ENCODE results near the gene KRTAP10-8. TPM values are rescaled to one million over a fixed set of nuclear protein-coding genes. Genes with fewer than 3 reads are reported as not detected.
A peak's percentile ranks its signal among the peaks of the same experiment; 100 is the strongest.

Gene KRTAP10-8
- total and polyA plus RNA-seq, 2 donors from 2014 or later: not detected

DNA sequence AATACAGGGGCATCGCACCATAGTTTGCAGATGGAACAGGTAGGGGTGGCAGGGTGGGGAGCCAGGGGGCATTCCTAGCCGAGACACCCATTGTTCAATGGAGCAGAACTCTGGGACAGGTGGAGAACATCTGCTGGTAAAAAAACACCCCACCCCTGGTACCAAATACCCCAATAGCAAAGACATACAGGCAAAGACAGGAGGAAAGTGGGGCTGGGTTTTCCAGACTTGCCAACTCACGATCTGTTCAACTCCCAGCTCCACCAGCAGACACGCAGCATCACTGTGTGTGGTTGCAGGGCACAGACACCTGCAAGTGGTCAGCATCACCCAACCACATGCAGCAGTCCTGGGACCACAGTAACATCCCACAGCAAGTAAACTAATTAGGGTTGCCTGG is 328 bp upstream of the KRTAP10-8 start:
- intact Hi-C loops (cut with DNase I): no loop called here
- no peaks in the 10 kb centered on the region for H3K36me3 ChIP-seq (ENCODE audit: control insufficient read depth in 2 of 3, insufficient read depth in 3 of 3, low read length in 3 of 3)
- H3K4me3 ChIP-seq (ENCODE audit: low read length in 3 of 3): no peak overlapping the region
- H3K9me3 ChIP-seq (ENCODE audit: control insufficient read depth in 2 of 3, insufficient read depth in 1 of 3, low read length in 3 of 3): peaks cover 0 to 5% (median 0%) of the 10 kb centered on the region in 3 donors
- no peak overlapping the region for H3K9ac ChIP-seq (ENCODE audit: low read length in 3 of 3)
- TF ChIP-seq, protein P1, sequence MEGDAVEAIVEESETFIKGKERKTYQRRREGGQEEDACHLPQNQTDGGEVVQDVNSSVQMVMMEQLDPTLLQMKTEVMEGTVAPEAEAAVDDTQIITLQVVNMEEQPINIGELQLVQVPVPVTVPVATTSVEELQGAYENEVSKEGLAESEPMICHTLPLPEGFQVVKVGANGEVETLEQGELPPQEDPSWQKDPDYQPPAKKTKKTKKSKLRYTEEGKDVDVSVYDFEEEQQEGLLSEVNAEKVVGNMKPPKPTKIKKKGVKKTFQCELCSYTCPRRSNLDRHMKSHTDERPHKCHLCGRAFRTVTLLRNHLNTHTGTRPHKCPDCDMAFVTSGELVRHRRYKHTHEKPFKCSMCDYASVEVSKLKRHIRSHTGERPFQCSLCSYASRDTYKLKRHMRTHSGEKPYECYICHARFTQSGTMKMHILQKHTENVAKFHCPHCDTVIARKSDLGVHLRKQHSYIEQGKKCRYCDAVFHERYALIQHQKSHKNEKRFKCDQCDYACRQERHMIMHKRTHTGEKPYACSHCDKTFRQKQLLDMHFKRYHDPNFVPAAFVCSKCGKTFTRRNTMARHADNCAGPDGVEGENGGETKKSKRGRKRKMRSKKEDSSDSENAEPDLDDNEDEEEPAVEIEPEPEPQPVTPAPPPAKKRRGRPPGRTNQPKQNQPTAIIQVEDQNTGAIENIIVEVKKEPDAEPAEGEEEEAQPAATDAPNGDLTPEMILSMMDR (IDR thresholded peaks at IDR 0.05; ENCODE audit: borderline replicate concordance, extremely low read depth, insufficient read depth): no peak
- FAIRE-seq (no peak), DNase-seq (no peak)
- no peak overlapping the region for H3K27ac ChIP-seq (ENCODE audit: low read depth in 2 of 2, low read length in 2 of 2)
- no peaks in the 10 kb centered on the region for H3K4me1 ChIP-seq (ENCODE audit: control insufficient read depth in 2 of 3, insufficient read depth in 2 of 3, low read depth in 1 of 3, low read length in 3 of 3)
- no peaks in the 10 kb centered on the region for H3K27me3 ChIP-seq (ENCODE audit: control insufficient read depth, insufficient read depth, low read length)

DNA sequence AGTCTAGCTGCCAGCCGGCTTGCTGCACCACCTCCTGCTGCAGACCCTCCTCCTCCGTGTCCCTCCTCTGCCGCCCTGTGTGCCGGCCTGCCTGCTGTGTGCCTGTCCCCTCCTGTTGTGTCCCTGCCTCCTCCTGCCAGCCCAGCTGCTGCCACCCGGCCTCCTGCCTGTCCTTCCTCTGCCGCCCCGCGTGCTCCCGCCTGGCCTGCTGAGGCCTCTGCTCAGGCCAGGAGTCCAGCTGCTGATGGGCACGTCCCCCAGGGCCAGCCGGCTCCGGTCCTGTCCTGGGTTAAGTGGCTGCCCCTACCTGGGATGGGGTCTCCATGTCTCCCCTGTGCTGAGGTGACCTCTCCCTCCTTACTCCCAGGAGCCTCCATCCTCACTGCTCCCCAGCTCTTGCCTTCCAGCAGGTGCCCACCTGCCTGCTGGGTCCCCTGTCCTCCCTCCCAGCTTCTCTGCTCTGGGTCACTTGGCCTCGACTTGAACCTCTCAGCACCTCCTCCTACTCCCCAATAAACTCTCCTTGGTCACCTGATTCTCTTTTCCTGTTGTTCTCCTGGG is 870 bp downstream of the KRTAP10-8 start:
- Histone ChIP-seq H3K27ac (ENCODE audit: low read depth in 2 of 2, low read length in 2 of 2) (no peak overlapping the region), H3K36me3 (ENCODE audit: control insufficient read depth in 2 of 3, insufficient read depth in 3 of 3, low read length in 3 of 3) (no peaks in the 10 kb centered on the region), H3K27me3 (ENCODE audit: control insufficient read depth, insufficient read depth, low read length) (no peaks in the 10 kb centered on the region), H3K4me1 (ENCODE audit: control insufficient read depth in 2 of 3, insufficient read depth in 2 of 3, low read depth in 1 of 3, low read length in 3 of 3) (no peaks in the 10 kb centered on the region), H3K9me3 (ENCODE audit: control insufficient read depth in 2 of 3, insufficient read depth in 1 of 3, low read length in 3 of 3) (peaks cover 0 to 5% (median 0%) of the 10 kb centered on the region in 3 donors), H3K9ac (ENCODE audit: low read length in 3 of 3) (no peak overlapping the region), H3K4me3 (ENCODE audit: low read length in 3 of 3) (no peak overlapping the region)
- TF ChIP-seq, protein P1 (IDR thresholded peaks at IDR 0.05; ENCODE audit: borderline replicate concordance, extremely low read depth, insufficient read depth): no peak
- no peak for FAIRE-seq
- intact Hi-C loops (cut with DNase I): no loop called here
- DNase-seq: peak in 1 of 5 donors; percentile 71

DNA sequence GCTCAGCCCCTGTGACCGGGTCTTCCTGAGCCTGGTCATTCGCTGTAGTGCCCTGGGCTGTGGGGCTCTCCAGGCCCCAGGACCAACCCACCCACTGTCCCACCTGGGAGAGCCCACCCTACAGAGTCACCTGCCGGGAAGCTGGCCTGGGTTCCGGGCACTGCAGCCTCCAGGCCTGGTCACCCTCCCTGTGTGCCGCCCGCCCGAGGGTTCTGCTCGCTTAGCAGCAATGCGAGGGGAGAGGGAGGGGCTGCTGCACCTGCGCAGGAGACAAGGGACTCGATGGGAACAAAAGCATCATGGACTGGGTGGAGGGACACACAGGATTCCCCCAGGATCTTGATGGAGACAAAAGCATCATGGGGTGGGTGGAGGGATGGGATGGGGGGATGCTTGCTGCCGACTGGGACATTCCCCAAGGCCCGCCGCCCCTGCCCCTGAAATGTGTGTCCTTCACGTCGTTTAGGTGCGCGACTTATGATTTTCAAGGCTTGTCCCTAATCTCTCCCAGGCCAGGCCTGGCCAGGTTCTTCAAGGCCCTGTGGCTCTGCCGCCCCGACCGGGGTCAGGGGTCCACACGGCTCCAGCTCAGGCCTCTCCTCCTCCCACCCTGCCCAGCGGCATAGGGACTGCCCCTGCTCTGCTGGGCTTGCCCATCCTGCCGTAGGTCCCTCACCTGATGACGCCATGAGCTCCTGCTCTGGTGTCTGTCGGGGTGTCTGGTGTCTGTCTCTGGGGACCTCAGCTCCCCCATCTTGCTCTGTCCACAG is 1.7 kb downstream of the KRTAP10-8 start:
- Histone ChIP-seq H3K9ac (ENCODE audit: low read length in 3 of 3) (no peak overlapping the region), H3K4me3 (ENCODE audit: low read length in 3 of 3) (no peak overlapping the region), H3K4me1 (ENCODE audit: control insufficient read depth in 2 of 3, insufficient read depth in 2 of 3, low read depth in 1 of 3, low read length in 3 of 3) (no peaks in the 10 kb centered on the region), H3K36me3 (ENCODE audit: control insufficient read depth in 2 of 3, insufficient read depth in 3 of 3, low read length in 3 of 3) (no peaks in the 10 kb centered on the region), H3K9me3 (ENCODE audit: control insufficient read depth in 2 of 3, insufficient read depth in 1 of 3, low read length in 3 of 3) (peaks cover 0 to 5% (median 0%) of the 10 kb centered on the region in 3 donors), H3K27ac (ENCODE audit: low read depth in 2 of 2, low read length in 2 of 2) (no peak overlapping the region), H3K27me3 (ENCODE audit: control insufficient read depth, insufficient read depth, low read length) (no peaks in the 10 kb centered on the region)
- intact Hi-C loops (cut with DNase I): no loop called here
- DNase-seq (peak in 1 of 5 donors; percentile 66), FAIRE-seq (no peak)
- TF ChIP-seq, protein P1 (IDR thresholded peaks at IDR 0.05; ENCODE audit: borderline replicate concordance, extremely low read depth, insufficient read depth): no peak

Measured in kidney (tissue), 14 donors.